NCI-H1694 treated with DMSO at 0.1 percent for 48 hours (cell line): Measurements from ENCODE around the gene LTBP1.
"Not testable (repeated sequence)": the region's sequence is repeated elsewhere in the genome, so short reads cannot be mapped to it uniquely, and the experiment has no call there.

ENCODE experiments used
- DNase-seq: peaks from one replicate; lab custom pipeline; 2025; lab: John Stamatoyannopoulos, UW

LTBP1 gene

GRCh38 chr2:33381301-33381858 lies 434.6 kb downstream of the LTBP1 start:
- no peak for DNase-seq

GRCh38 chr2:33383855-33384598 lies 437.3 kb downstream of the LTBP1 start:
- no peak for DNase-seq

GRCh38 chr2:33384599-33384961 lies 437.8 kb downstream of the LTBP1 start:
- DNase-seq: no peak

GRCh38 chr2:33388996-33389395 lies 442.2 kb downstream of the LTBP1 start:
- no peak for DNase-seq

- DNase-seq: not testable (repeated sequence)
Measured at GRCh38 chr2:33389695-33390094, 442.9 kb downstream of the LTBP1 start.

- DNase-seq: no peak
Measured at GRCh38 chr2:33391529-33392255, 444.9 kb downstream of the LTBP1 start.

GRCh38 chr2:33392366-33392765 lies 445.6 kb downstream of the LTBP1 start:
- no peak for DNase-seq

- no peak for DNase-seq
Measured at GRCh38 chr2:33395034-33395433, 448.3 kb downstream of the LTBP1 start.

GRCh38 chr2:33395655-33396249 lies 449.0 kb downstream of the LTBP1 start:
- DNase-seq: no peak

GRCh38 chr2:33404321-33404720 lies 457.6 kb downstream of the LTBP1 start:
- no peak for DNase-seq

GRCh38 chr2:33406622-33407021 lies 459.9 kb downstream of the LTBP1 start:
- no peak for DNase-seq

GRCh38 chr2:33408109-33408508 lies 461.4 kb downstream of the LTBP1 start:
- no peak for DNase-seq

GRCh38 chr2:33409417-33409955 lies 462.7 kb downstream of the LTBP1 start:
- no peak for DNase-seq

- DNase-seq: no peak
Measured at GRCh38 chr2:33411765-33412164, 465.0 kb downstream of the LTBP1 start.

GRCh38 chr2:33412920-33413319 lies 466.2 kb downstream of the LTBP1 start:
- no peak for DNase-seq

- no peak for DNase-seq
Measured at GRCh38 chr2:33419581-33420200, 472.9 kb downstream of the LTBP1 start.

GRCh38 chr2:33420726-33421125 lies 474.0 kb downstream of the LTBP1 start:
- DNase-seq: no peak

- no peak for DNase-seq
Measured at GRCh38 chr2:33421820-33422219, 475.1 kb downstream of the LTBP1 start.

GRCh38 chr2:33425161-33425560 lies 478.4 kb downstream of the LTBP1 start:
- no peak for DNase-seq

GRCh38 chr2:33425586-33426031 lies 478.9 kb downstream of the LTBP1 start:
- no peak for DNase-seq

- no peak for DNase-seq
Measured at GRCh38 chr2:33426666-33427231, 480.0 kb downstream of the LTBP1 start.

- DNase-seq: no peak
Measured at GRCh38 chr2:33430077-33430476, 483.3 kb downstream of the LTBP1 start.
